Measurements from ENCODE around the gene OLFM1. TPM values are rescaled to one million over a fixed set of nuclear protein-coding genes. Genes with fewer than 3 reads are reported as not detected.

The OLFM1 gene
- 10 to 100 TPM in 3 of 4 donors, 1 to 10 TPM in 1; 8.5 to 73.9 (median 19.1) TPM for total RNA-seq

- H3K27me3 ChIP-seq: peaks cover 0 to 13% of the 10 kb centered on the region in 2 donors
- peak within 1 kb of the TSS; percentile 22 to 45 for H3K27ac ChIP-seq
- peaks cover 0 to 13% of the 10 kb centered on the region in 2 donors for H3K4me1 ChIP-seq
- H3K36me3 ChIP-seq: no peaks in the 10 kb centered on the region
- peak within 1 kb of the TSS; percentile 11 to 42 for H3K4me3 ChIP-seq
- DNase-seq: peak; percentile 69 to 78
- no peaks in the 10 kb centered on the region for H3K9me3 ChIP-seq
- intact Hi-C loops (cut with DNase I; ENCODE audit: low total_unique reads): loop anchor here (2.0 to 10.0 kb wide), 2 partner anchors 257 to 325 kb away; no protein-coding TSS in a partner anchor
- peak; percentile 25 to 52 for TF ChIP-seq POLR2A (IDR thresholded peaks at IDR 0.05)
- TF ChIP-seq CTCF (IDR thresholded peaks at IDR 0.05): peak; percentile 57 to 91 (median 72)
Measured at GRCh38 chr9:135087489-135087792, at the start of gene OLFM1. Gene OLFM1, plus strand, starts transcription at chr9:135087668. Its CDS starts 322 bp downstream, at chr9:135087990.

- Histone ChIP-seq H3K36me3 (no peaks in the 10 kb centered on the region), H3K27me3 (no peaks in the 10 kb centered on the region), H3K9me3 (no peaks in the 10 kb centered on the region), H3K4me3 (no peak overlapping the region), H3K27ac (no peak overlapping the region), H3K4me1 (no peaks in the 10 kb centered on the region)
- DNase-seq: no peak
- no peak for TF ChIP-seq CTCF (IDR thresholded peaks at IDR 0.05)
- TF ChIP-seq POLR2A (IDR thresholded peaks at IDR 0.05): no peak
- intact Hi-C loops (cut with DNase I; ENCODE audit: low total_unique reads): no loop called here
Measured at GRCh38 chr9:135038331-135038730, 49.1 kb upstream of the OLFM1 start.

- TF ChIP-seq POLR2A (IDR thresholded peaks at IDR 0.05) (no peak), CTCF (IDR thresholded peaks at IDR 0.05) (no peak)
- Histone ChIP-seq H3K4me3 (no peak overlapping the region), H3K27me3 (no peaks in the 10 kb centered on the region), H3K4me1 (no peaks in the 10 kb centered on the region), H3K9me3 (no peaks in the 10 kb centered on the region), H3K36me3 (no peaks in the 10 kb centered on the region), H3K27ac (no peak overlapping the region)
- DNase-seq: no peak
- intact Hi-C loops (cut with DNase I; ENCODE audit: low total_unique reads): no loop called here
Measured at GRCh38 chr9:135038826-135039225, 48.6 kb upstream of the OLFM1 start.

- TF ChIP-seq POLR2A (IDR thresholded peaks at IDR 0.05) (no peak), CTCF (IDR thresholded peaks at IDR 0.05) (no peak)
- H3K4me1 ChIP-seq: no peaks in the 10 kb centered on the region
- H3K4me3 ChIP-seq: no peak overlapping the region
- H3K9me3 ChIP-seq: no peaks in the 10 kb centered on the region
- no peaks in the 10 kb centered on the region for H3K36me3 ChIP-seq
- no peaks in the 10 kb centered on the region for H3K27me3 ChIP-seq
- intact Hi-C loops (cut with DNase I; ENCODE audit: low total_unique reads): no loop called here
- H3K27ac ChIP-seq: no peak overlapping the region
- DNase-seq: no peak
Measured at GRCh38 chr9:135039266-135039870, 48.1 kb upstream of the OLFM1 start.

- Histone ChIP-seq H3K27ac (no peak overlapping the region), H3K4me1 (no peaks in the 10 kb centered on the region), H3K4me3 (no peak overlapping the region), H3K36me3 (no peaks in the 10 kb centered on the region), H3K9me3 (no peaks in the 10 kb centered on the region), H3K27me3 (no peaks in the 10 kb centered on the region)
- no peak for TF ChIP-seq CTCF (IDR thresholded peaks at IDR 0.05)
- TF ChIP-seq POLR2A (IDR thresholded peaks at IDR 0.05): no peak
- no peak for DNase-seq
- intact Hi-C loops (cut with DNase I; ENCODE audit: low total_unique reads): no loop called here
Measured at GRCh38 chr9:135039916-135040645, 47.4 kb upstream of the OLFM1 start.

Measured in uterus (tissue), 4 donors.